Upper lobe of left lung (tissue), 4 donors: ENCODE measurements around the gene MCTP1.

ENCODE experiments used
- EP300 ChIP-seq, 4 donors: sonication (generic); formaldehyde crosslinking; IDR thresholded peaks; one replicate each; pipeline ENCODE4 v1.5.1; 2017; ENCODE audit warnings: antibody characterized with exemption in 4 of 4, control low read depth in 2 of 4
- POLR2A ChIP-seq, 4 donors: fragments of 450-650 bp; IDR thresholded peaks; one replicate each; pipeline ENCODE4 v1.5.1; 2016 to 2017; ENCODE audit warnings: antibody characterized with exemption in 4 of 4, mild to moderate bottlenecking in 2 of 4
- POLR2AphosphoS5 ChIP-seq, 2 donors: sonication (generic); formaldehyde crosslinking; IDR thresholded peaks; one replicate each; pipeline ENCODE4 v1.5.1; 2017; ENCODE audit warnings: antibody characterized with exemption in 2 of 2
- TF ChIP-seq, protein P1 (sequence below), 6 experiments: fragments of 450-650 bp in 4 of 6; fragments of 200-600 bp in 2 of 6; sonication (generic) in 2 of 6; IDR thresholded peaks; one replicate each; pipeline ENCODE4 v1.5.1; 2016 to 2019; ENCODE audit warnings: antibody characterized with exemption in 6 of 6

DNA sequence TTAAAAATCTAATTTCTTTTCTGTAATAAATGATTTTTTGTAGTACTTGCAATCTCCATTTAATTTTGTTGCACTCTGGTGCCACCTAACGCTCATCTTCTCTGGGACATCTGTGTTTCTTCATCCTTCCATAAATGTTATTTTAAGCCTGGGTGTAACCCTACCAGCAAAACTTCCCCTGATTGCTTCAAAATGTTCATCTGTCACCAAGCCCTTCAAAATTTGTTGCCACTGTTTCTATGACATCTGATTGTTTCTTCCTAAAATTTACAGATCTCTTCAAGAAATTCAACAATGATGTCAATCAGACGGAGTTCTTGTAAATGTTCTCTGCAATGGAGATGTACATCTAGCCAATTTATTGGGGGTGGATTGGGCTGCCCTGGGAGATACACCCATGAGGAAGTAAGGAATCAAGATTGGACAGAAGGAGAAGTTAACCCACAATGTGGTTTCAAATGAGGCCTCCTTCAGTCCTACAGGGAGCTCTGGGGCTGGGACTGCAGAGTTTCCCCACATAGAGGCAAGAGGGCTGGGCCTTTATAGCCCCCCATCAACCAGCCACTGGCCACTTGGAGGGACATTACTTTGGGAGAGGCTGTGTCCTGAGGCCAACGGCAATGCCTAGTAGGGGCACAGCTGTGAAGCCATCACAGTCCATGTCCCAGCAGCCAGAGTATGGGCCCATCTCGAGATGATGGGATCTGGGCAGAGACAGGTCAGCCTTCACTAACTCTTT, 23.3 kb downstream of the MCTP1 start:
- no peak for TF ChIP-seq POLR2A (IDR thresholded peaks at IDR 0.05)
- no peak for TF ChIP-seq POLR2AphosphoS5 (IDR thresholded peaks at IDR 0.05)
- TF ChIP-seq, protein P1, sequence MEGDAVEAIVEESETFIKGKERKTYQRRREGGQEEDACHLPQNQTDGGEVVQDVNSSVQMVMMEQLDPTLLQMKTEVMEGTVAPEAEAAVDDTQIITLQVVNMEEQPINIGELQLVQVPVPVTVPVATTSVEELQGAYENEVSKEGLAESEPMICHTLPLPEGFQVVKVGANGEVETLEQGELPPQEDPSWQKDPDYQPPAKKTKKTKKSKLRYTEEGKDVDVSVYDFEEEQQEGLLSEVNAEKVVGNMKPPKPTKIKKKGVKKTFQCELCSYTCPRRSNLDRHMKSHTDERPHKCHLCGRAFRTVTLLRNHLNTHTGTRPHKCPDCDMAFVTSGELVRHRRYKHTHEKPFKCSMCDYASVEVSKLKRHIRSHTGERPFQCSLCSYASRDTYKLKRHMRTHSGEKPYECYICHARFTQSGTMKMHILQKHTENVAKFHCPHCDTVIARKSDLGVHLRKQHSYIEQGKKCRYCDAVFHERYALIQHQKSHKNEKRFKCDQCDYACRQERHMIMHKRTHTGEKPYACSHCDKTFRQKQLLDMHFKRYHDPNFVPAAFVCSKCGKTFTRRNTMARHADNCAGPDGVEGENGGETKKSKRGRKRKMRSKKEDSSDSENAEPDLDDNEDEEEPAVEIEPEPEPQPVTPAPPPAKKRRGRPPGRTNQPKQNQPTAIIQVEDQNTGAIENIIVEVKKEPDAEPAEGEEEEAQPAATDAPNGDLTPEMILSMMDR (IDR thresholded peaks at IDR 0.05): peak in 3 of 6 experiments; percentile 27 to 44 (median 43)
- no peak for TF ChIP-seq EP300 (IDR thresholded peaks at IDR 0.05)
